Measurements from ENCODE around the gene RHOH.

RHOH gene

DNA sequence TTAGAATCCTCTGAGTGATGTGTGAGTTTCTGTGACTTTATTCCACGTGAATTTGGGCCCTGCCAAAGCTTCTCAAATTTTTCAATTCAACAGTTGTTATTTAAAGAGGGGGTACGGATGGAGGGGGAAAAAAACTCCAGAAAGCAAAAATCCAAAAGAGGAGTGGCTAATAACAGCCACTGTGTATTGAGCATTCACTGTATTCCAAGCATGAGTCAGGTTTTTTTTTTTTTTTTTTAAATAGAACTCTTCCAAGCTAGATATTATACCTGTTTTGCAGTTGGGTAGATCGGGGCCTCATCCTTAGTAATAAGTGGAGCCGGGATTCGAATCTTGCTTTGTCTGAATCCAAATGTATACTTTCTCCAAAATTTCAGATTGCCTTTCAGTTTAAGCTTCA, 6.4 kb upstream of the RHOH start:
- DNase-seq = no peak

DNA sequence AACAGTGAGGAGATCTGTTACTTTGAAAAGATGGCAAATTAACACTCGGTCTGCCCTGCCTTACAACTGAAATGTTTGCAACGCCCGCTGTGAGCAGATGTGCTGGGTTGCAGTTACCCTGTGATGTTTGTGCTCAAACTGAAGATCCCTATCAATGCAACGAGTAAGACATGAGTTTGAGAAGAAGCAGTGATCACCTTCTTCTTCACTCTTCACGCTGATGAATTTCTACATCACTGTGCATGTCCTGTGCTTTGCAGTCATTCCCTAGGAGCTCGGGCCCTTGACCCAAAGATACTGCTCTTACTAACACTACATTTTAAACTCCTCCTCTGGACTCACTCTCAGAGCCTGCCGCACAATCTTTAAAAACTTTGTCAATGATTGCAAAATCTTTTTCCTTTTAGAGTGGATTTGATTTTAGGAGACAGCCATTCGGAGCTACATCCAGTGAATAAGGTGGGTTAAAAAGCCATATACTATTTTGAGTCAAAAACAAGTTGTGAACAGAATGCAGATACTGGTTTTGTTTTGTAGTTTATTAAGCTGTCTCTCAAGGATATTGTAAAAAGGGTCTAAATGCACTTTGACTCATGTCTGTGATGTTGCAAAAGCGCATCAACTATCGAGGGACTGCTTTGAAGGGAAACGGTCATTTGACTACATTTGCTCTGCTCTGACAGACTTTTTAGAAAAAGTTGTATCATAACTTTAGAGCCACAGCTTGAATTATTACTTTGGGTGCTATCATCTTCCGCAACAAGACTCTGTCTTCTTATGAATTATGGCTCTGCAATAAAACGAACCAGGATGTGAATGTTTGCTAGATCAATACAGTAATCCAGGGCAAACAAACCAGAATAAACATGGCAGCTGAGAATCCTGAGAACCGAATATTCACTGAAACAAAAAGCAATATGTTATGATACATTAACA, 5.7 kb upstream of the RHOH start:
- no peak for DNase-seq

DNA sequence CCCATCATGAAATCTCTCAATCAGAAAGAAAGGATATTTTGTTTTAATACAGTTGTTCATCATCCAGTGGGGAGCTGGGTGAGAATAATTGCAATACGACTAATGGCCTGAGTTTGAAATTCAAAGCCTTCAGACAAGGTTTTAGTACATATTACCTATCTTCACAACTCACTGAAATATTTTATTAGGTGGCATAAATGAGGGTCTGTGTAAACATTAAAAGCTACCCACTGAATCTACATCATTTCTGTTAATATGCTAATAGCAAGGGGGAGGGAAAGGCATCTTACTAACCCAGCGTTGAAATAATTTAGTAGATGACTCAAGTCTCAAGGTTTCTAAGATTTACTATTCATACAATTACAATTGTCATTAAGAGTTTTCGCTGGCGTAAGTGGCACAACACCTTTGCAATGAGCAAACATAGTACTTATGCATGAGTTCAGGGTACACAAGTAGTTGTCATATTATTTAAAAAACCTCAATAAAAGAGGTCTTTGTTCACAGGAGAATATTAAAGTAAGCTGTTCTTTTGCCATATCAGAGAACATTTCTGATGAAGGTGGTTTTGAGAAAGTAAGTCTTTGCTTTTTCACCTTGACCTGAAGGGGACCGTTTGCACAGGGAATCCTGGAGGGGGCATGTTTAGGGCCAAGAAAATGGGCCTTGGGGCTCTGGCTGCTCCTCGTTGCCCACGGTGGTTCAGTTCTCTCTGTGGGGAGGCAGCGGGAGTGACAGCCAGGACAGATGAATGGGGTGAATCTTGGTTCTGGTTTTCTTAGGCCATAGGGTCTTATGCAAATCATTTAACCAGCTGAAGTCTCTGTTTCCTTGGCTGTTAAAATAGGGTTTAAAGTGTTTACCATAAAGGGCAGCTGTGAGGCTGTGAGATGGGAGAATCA, 4.5 kb upstream of the RHOH start:
- DNase-seq = no peak

DNA sequence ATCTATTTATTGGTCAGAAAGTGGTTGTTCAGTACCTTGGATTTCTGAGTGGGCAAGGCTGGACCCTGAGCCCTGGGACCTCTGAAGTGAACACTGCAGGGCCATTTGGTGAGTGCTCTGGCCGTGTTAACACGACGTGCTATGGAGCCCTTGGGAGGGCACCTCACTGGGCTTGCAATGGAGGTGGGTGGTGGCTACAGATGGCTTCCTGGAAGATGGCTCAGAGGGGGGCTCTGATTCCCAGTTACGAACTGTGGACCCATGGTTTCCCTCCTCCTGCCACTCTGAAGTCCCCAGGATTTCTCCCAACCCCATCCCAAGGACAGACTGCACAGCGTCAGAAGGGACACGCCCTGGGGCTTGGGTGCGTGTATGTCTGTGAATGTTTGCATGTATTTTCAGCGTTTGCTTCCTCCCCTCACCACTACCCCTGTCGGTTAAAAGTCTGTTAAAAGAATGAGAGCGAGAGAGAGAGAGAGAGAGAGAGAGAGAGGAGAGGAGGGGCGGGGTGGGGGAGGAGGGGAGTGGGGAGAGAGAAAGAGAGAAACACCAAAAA, 3.7 kb upstream of the RHOH start:
- DNase-seq = no peak

DNA sequence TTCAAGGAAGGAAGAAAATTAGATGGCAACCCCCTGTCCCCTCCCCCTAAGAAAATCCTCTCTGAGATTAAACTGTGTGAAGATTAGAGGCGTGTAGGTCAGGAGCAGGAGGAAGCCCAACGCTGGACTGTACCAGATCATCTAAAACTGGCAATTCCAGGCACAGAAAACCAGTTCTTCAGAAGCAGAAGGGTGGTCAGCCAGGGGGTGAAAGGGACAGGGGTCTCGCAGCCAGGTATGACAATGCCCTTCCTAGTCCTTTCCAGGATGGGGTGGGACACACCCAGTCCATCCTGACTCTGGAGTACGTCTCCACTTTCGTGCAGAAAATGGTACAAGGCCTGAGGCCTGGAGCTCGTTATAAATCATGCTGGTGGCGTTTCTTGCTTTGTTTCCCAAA, 3.3 kb upstream of the RHOH start:
- DNase-seq = no peak

DNA sequence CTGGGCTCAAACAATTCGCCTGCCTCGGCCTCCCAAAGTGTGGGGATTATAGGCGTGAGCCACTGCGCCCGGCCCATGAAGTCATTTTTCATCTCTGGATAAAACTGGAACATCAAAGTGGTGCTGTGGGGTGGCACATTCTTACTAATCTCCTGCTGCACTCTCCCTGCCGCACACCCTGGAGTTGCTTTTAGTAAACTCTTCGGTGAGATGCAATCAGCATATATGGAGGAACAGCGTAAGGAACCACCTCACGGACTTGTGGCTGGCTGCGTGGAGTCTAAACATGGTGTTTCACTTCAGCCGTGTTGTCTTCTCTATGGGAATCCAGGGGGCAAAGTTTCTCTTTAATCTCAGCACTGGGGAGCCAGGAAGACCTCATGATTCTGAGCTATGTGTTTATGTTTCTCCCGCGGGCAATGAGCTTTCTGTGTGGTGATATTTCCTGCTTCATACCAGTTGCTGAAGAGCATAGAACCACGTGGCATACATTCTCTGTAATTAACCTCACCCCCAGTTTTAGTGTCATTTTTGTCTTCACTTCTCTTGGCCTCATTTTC, 2.1 kb upstream of the RHOH start:
- no peak for DNase-seq

DNA sequence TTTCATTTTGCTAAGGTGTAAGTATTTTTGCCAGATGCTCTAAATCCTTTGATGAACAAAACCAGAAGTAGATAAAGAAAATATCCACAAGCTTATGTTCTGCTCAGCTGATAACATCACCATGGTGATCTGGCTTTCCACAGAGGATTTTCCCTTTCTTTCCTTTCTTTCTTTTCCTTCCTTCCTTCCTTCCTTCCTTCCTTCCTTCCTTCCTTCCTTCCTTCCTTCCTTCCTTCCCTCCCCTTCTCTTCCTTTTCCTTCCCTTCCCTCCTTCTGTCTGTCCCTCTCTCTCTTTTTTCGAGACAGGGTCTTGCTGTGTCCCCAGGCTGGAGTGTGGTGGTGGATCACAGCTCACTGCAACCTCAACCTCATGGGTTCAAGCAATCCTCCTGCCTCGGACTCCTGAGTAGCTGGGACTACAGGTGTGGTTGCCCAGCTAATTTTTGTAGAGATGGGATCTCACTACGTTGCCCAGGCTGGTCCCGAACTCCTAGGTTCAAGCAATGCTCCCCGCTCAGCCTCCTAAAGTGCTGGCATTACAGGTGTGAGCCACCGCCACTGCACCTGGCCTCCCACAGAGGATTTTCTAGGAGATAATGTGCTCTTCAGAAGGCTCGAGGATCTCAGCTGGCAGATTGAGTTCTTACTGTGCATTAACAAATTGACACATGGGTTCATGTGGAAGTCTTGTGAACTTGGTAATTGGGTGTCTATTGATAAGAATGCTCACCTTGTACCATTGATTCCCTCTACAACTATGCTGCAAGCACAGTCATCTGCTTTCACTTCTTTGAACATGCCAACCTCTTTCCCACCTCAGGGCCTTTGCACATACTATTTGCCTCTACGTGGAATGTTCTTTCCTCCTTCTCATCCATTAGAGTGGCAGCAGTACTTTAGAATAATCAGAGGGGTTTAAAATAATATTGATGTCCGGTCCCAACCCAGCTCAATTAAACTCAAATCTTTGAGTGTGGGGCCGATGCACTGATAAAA, 1.4 kb upstream of the RHOH start:
- DNase-seq = no peak

- no peak for DNase-seq
Observed at GRCh38 chr4:40196272-40196671, 559 bp upstream of the RHOH start.

GRCh38 chr4:40197879-40198689, 1.3 kb downstream of the RHOH start:
- DNase-seq = no peak

DNA sequence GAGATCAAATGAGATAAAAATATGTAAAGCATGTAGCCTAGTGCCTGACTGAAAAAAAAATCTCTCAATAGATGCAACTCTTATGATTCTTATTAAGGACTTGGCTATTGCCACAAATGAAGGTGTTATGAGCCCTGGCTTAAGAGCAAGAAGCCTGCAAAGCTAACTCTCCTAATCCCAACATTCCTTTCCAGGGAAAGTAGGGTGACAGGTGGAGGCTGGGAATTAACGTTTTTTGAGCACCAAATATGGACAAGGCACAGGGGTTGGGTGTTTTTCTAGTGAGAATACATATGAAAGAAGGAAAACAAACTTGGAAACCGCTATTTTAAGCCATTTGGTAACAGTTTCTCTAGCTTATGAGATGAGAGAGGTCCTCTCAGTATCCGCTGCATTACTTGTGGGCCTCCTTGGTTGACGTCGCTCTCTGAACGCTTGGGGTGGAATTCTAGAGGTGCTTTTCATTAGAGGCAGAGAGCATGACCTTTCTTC, 2.4 kb downstream of the RHOH start:
- no peak for DNase-seq

GRCh38 chr4:40199999-40200874, 3.4 kb downstream of the RHOH start:
- DNase-seq = no peak

DNA sequence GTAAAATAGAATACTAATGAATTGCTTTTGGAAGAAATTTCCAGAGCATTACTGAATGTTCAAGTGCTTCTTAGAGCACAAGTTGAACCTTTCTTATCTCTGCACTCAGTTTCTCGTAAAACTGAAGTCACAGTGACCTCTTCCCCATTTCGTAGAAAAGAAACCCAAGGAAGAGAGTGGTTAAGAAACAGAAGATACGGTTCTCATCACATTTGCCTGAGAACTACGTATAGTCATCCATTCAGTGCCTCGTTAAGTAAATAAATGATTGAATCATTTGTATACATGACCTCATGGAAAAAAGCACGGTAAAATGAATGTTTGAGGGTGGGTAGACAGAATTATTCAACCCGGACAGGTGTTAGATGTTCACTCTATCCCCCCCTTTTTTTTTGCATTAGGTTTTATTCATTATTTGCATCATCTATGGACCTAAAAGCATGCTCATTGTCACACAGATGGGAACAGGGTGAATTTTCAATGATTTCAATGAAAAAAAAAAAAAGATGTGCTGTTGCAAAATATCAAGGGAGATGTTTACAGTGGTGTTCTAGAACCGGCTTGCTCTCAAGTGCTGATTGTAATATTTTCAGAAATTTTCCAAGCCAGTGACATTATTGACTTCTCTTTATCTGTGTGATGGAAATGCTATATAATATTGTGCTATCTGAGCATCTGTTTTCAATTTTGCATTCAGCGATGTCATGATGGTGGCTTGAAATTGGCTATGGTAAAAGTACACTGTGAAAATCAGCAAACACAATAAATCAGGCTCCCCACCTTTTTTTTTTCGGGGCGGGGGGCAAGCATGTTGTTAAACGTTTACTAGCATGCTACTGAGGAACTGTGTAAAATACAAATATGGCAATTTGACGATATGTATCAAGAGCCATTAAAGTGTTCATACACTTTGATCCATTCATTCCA, 4.3 kb downstream of the RHOH start:
- no peak for DNase-seq

GRCh38 chr4:40201898-40202297, 5.1 kb downstream of the RHOH start:
- DNase-seq = no peak

DNA sequence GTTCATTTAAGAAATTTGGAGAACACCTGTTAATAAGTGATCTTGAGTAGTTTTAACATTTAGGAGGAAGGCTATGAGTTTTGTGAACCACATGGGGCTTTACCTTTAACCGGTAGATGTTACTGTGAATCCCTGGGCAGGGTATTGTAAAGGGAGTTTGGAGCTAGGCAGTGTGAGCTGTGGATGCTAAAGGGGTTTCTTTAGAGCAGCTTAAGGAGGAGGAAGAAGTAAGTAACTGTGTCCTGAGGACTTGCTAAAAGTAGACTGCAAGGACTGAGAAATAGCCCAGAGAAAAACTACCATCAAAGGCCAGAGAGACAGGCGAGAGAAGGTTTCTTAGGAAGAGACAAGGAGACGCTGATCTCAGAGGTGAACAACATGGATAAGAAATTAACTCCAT, 5.6 kb downstream of the RHOH start:
- no peak for DNase-seq

GRCh38 chr4:40204507-40205258, 7.9 kb downstream of the RHOH start:
- DNase-seq = no peak

DNA sequence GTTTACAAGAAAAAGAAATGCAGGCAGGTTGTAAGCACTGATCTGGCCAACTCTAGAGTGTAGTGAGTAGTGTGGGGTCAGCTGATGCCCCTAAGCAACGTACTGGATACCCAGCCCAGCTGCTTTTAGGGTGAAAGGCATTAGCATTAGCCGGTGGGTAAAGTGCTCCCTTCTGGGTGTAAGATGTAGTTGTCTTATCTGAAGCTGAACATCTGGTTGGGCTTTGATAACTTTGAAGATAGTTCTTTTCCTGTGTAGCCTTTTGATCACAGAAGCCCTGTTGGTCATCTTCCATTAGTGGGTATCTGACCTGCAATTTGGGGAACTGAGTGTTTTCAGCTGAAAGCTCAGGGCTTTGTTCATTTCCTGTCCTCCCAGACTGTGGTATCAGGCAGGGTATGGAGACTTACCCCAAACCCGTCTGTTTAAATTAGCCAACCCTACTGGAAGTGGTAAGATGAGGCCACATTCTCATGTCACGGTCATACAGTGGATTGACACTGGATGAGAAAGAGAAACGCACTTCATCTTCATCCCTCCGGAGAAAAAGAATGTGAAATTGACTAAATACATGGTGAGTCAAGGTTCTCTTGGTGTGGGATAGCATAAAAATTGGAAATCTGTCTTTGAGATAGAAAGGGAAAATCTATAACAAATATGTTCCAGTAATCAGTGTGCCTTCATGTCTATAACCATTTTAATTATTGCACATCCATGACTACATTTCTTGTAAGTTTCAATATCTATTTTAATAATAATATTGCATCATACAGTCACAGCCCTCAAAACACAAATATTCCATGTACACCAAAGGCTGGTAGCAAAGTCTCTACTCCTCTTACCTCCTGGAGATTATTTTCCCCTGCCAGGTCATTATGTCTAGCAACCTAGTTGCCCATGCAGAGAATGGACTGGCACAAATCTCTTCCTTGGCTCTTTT, 8.7 kb downstream of the RHOH start:
- no peak for DNase-seq

- no peak for DNase-seq
Observed at GRCh38 chr4:40206426-40206825, 9.6 kb downstream of the RHOH start.
